HepG2 (cell line): ENCODE measurements around the gene TIMM8B. TPM values are rescaled to one million over a fixed set of nuclear protein-coding genes. Genes with fewer than 3 reads are reported as not detected.

Experiments used
- ATF3 ChIP-seq: sonication (generic); formaldehyde crosslinking; IDR thresholded peaks from 2 replicates; pipeline ENCODE4 v1.4.0; 2020; ENCODE audit warnings: missing genetic modification reagents
- DNMT3B ChIP-seq: conservative IDR thresholded peaks from 2 replicates; pipeline ENCODE4 v1.6.1; 2016; ENCODE audit warnings: missing biosample characterization, control low read depth
- HIVEP1 ChIP-seq: sonication (generic); formaldehyde crosslinking; IDR thresholded peaks from 2 replicates; pipeline ENCODE4 v1.4.0; 2020; ENCODE audit warnings: mild to moderate bottlenecking, missing genetic modification reagents
- HOXA3 ChIP-seq: sonication (generic); formaldehyde crosslinking; IDR thresholded peaks from 2 replicates; pipeline ENCODE4 v1.5.0; 2020; ENCODE audit warnings: missing genetic modification reagents
- KDM3A ChIP-seq: IDR thresholded peaks from 2 replicates; pipeline ENCODE4 v1.6.1; 2018; ENCODE audit warnings: low read depth, missing compliant biosample characterization
- LCORL ChIP-seq, 2 experiments: fragments of 450-650 bp in 1 of 2; sonication (generic) in 1 of 2; formaldehyde crosslinking in 1 of 2; IDR thresholded peaks; 2 replicates each; pipeline versions ENCODE4 v1.5.0 to v1.6.1; 2017 to 2020; ENCODE audit warnings: antibody characterized with exemption in 1 of 2, missing genetic modification reagents in 1 of 2
- MLLT10 ChIP-seq: sonication (generic); formaldehyde crosslinking; IDR thresholded peaks from 2 replicates; pipeline ENCODE4 v1.4.0; 2020; ENCODE audit warnings: missing genetic modification reagents
- MXD4 ChIP-seq: IDR thresholded peaks from 2 replicates; pipeline ENCODE4 v1.6.1; 2016; ENCODE audit warnings: mild to moderate bottlenecking, missing biosample characterization, missing genetic modification reagents
- NFIB ChIP-seq: sonication (generic); formaldehyde crosslinking; IDR thresholded peaks from 2 replicates; pipeline ENCODE4 v1.9.0; 2021; ENCODE audit warnings: missing genetic modification reagents, mild to moderate bottlenecking, borderline replicate concordance
- NKX3-1 ChIP-seq: sonication (generic); formaldehyde crosslinking; IDR thresholded peaks from 2 replicates; pipeline ENCODE4 v1.5.0; 2020; ENCODE audit warnings: missing genetic modification reagents
- SAFB2 ChIP-seq: sonication (generic); formaldehyde crosslinking; IDR thresholded peaks from 2 replicates; pipeline ENCODE4 v1.5.1; 2020; ENCODE audit warnings: missing genetic modification reagents, low read depth, mild to moderate bottlenecking, borderline replicate concordance
- SRF ChIP-seq: IDR thresholded peaks from 2 replicates; pipeline ENCODE4 v1.6.1; 2011; ENCODE audit warnings: mild to moderate bottlenecking, low read depth, low read length, moderate library complexity
- SRSF1 ChIP-seq: fragments of 200-400 bp; formaldehyde crosslinking; optimal IDR thresholded peaks from 2 replicates; pipeline ENCODE3; 2017; ENCODE audit warnings: mild to moderate bottlenecking, low read depth, low read length, moderate library complexity
- TBL1XR1 ChIP-seq: fragments of 150-350 bp; IDR thresholded peaks from 2 replicates; pipeline ENCODE4 v1.6.1; 2014; ENCODE audit warnings: borderline replicate concordance, low read length; ENCODE audit not compliant: partially characterized antibody
- TCF12 ChIP-seq, 2 experiments: fragments of 450-650 bp in 1 of 2; sonication (generic) in 1 of 2; formaldehyde crosslinking in 1 of 2; IDR thresholded peaks; 2 replicates each; pipeline versions ENCODE4 v1.6.1 to v1.8.0; 2017 to 2022; ENCODE audit warnings: antibody characterized with exemption in 1 of 2, mild to moderate bottlenecking in 1 of 2, missing genetic modification reagents in 1 of 2, moderate library complexity in 1 of 2
- TRAFD1 ChIP-seq: sonication (generic); formaldehyde crosslinking; IDR thresholded peaks from 2 replicates; pipeline ENCODE4 v1.5.1; 2020; ENCODE audit warnings: missing genetic modification reagents, mild to moderate bottlenecking, borderline replicate concordance
- ZNF281 ChIP-seq: sonication (generic); formaldehyde crosslinking; IDR thresholded peaks from 2 replicates; pipeline ENCODE4 v1.4.0; 2020; ENCODE audit warnings: missing genetic modification reagents, borderline replicate concordance
- ZNF292 ChIP-seq: sonication (generic); formaldehyde crosslinking; IDR thresholded peaks from 2 replicates; pipeline ENCODE4 v1.8.1; 2022; ENCODE audit warnings: mild to moderate bottlenecking, low read depth, missing genetic modification reagents, borderline replicate concordance
- ZNF577 ChIP-seq: sonication (generic); formaldehyde crosslinking; IDR thresholded peaks from 2 replicates; pipeline ENCODE4 v1.4.0; 2020; ENCODE audit warnings: mild to moderate bottlenecking, low read depth, missing genetic modification reagents, borderline replicate concordance
- ZNF878 ChIP-seq: sonication (generic); formaldehyde crosslinking; IDR thresholded peaks from 2 replicates; pipeline ENCODE4 v1.8.1; 2023; ENCODE audit warnings: mild to moderate bottlenecking, missing genetic modification reagents, moderate library complexity
- polyA plus RNA-seq, 8 experiments: library from polyadenylated mRNA; depleted of rRNA in 3 of 8; stranded (reverse) in 7 of 8; unstranded in 1 of 8; fragments of >200 nt; fragmentation: Illumina TruSeq in 4 of 8; extraction: Trizol in 4 of 8; gene quantifications; 2 replicates each; pipeline versions ENCODE4 v1.2.1 to v1.2.3, GENCODE V29; 2011 to 2016; ENCODE audit warnings: low read depth in 4 of 8, missing spikeins in 1 of 8, mixed read lengths in 1 of 8; ENCODE audit not compliant: insufficient read depth in 1 of 8
- total RNA-seq, 5 experiments: library from RNA; depleted of rRNA; stranded (reverse); fragments of >200 nt; fragmentation: Illumina TruSeq; extraction: Trizol; gene quantifications; 2 replicates each; pipeline ENCODE4 v1.2.3, GENCODE V29; 2016; ENCODE audit warnings: low read depth in 1 of 5
- TF ChIP-seq, protein P1 (sequence below): fragments of 450-650 bp; IDR thresholded peaks from 2 replicates; pipeline ENCODE4 v1.6.1; 2017; ENCODE audit warnings: mild to moderate bottlenecking

Gene TIMM8B
- total and polyA plus RNA-seq, 2 of the 13 experiments (the other 11 are each of a cell fraction or from before 2014, with no cell fraction given) = 84.5 to 98.3 TPM

- peak; percentile 65; the same call in 1 of the 2 replicates for TF ChIP-seq TRAFD1 (CRISPR knock-in tag)
- peak; percentile 81 for TF ChIP-seq MXD4 (CRISPR knock-in tag)
- TF ChIP-seq ZNF281 (CRISPR knock-in tag) = peak; percentile 43; the same call in 1 of the 2 replicates
- TF ChIP-seq MLLT10 (CRISPR knock-in tag) = no peak
- TF ChIP-seq DNMT3B = no peak
- TF ChIP-seq TCF12 (IDR thresholded peaks at IDR 0.05) = no peak
- TF ChIP-seq TCF12 (CRISPR knock-in tag; IDR thresholded peaks at IDR 0.05) = no peak
- TF ChIP-seq, protein P1, sequence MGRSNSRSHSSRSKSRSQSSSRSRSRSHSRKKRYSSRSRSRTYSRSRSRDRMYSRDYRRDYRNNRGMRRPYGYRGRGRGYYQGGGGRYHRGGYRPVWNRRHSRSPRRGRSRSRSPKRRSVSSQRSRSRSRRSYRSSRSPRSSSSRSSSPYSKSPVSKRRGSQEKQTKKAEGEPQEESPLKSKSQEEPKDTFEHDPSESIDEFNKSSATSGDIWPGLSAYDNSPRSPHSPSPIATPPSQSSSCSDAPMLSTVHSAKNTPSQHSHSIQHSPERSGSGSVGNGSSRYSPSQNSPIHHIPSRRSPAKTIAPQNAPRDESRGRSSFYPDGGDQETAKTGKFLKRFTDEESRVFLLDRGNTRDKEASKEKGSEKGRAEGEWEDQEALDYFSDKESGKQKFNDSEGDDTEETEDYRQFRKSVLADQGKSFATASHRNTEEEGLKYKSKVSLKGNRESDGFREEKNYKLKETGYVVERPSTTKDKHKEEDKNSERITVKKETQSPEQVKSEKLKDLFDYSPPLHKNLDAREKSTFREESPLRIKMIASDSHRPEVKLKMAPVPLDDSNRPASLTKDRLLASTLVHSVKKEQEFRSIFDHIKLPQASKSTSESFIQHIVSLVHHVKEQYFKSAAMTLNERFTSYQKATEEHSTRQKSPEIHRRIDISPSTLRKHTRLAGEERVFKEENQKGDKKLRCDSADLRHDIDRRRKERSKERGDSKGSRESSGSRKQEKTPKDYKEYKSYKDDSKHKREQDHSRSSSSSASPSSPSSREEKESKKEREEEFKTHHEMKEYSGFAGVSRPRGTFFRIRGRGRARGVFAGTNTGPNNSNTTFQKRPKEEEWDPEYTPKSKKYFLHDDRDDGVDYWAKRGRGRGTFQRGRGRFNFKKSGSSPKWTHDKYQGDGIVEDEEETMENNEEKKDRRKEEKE = no peak
- TF ChIP-seq SRSF1 = peak; percentile 68
- TF ChIP-seq HOXA3 = peak; percentile 93
- TF ChIP-seq NFIB (CRISPR knock-in tag) = no peak
- no peak for TF ChIP-seq ZNF292 (CRISPR knock-in tag)
- peak; percentile 70; the same call in 1 of the 2 replicates for TF ChIP-seq KDM3A
- 0 out of 2 replicates have a peak, but pooled peaks have one; percentile 4 for TF ChIP-seq ATF3
- TF ChIP-seq SRF = no peak
- TF ChIP-seq ZNF878 (CRISPR knock-in tag) = no peak
- peak; percentile 40; the same call in 1 of the 2 replicates for TF ChIP-seq HIVEP1
- peak; percentile 86 for TF ChIP-seq NKX3-1 (CRISPR knock-in tag)
- TF ChIP-seq LCORL (IDR thresholded peaks at IDR 0.05) = no peak
- 0 out of 2 replicates have a peak, but pooled peaks have one; percentile 44 for TF ChIP-seq LCORL (CRISPR knock-in tag; IDR thresholded peaks at IDR 0.05)
- TF ChIP-seq ZNF577 (CRISPR knock-in tag) = no peak
- no peak for TF ChIP-seq TBL1XR1
- peak; percentile 80; the same call in 1 of the 2 replicates for TF ChIP-seq SAFB2
Observed at GRCh38 chr11:112086422-112087191, at the start of gene TIMM8B, which contains the start of gene SDHD (continued).
